ENCODE results near the gene TOE1. TPM values are rescaled to one million over a fixed set of nuclear protein-coding genes. Genes with fewer than 3 reads are reported as not detected.

Gene TOE1
- total RNA-seq, 1 donor from 2014 or later, result 12.3 TPM

DNA sequence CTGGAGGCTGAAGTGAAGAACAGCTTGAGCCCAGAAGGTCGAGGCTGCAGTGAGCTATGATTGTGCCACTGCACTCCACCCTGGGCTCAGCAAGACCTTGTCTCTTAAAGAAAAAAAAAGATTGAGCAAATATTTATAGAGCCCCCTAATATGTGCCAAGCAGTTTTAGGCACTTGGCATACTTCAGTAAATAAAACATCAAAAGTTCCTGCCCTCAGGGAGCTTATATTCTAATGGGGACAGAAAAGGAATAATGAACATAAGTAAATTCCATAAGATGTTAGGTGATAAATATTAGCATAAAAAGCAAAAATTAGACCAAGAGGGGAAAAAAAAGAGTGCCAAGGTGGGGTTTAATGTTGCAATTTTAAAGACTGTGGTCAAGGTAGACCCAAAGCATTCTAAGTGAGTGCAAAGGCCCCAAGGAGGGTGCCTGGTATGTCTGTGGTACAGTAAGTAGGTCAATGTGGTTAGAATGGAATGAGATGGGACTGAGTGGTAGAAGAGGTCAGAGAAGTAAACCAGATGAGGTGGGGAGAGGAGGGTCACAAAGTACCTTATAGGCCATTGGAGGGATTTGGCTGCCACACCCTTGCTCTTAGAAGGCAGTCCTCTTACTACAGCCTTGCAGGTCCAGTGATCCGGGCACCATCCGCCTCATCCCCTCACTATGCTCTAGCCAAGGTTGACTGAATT lies 2.2 kb upstream of the TOE1 start:
- Mint-ChIP-seq H3K27me3 (no peaks in the 10 kb centered on the region), H3K4me3 (ENCODE audit: low read depth) (peak overlapping the region; percentile 98), H3K36me3 (ENCODE audit: insufficient read depth) (peaks cover 5% of the 10 kb centered on the region)

GRCh38 chr1:45340816-45341466 lies 971 bp downstream of the TOE1 start:
- no peak for TF ChIP-seq CTCF (IDR thresholded peaks at IDR 0.05; ENCODE audit: unreplicated experiment)
- Mint-ChIP-seq H3K27me3 (no peaks in the 10 kb centered on the region), H3K4me1 (ENCODE audit: low read depth) (peaks cover 30% of the 10 kb centered on the region), H3K9me3 (ENCODE audit: low read depth) (no peaks in the 10 kb centered on the region), H3K27ac (peak overlapping the region; percentile 9), H3K4me3 (ENCODE audit: low read depth) (peak overlapping the region; percentile 98), H3K36me3 (ENCODE audit: insufficient read depth) (peaks cover 1% of the 10 kb centered on the region)
- no peak for DNase-seq (ENCODE audit: low spot score, unreplicated experiment)

More for the DNA sequence above, 2.2 kb upstream of the TOE1 start:
- DNase-seq (ENCODE audit: low spot score, unreplicated experiment), result no peak
- H3K4me1 Mint-ChIP-seq (ENCODE audit: low read depth), result peaks cover 40% of the 10 kb centered on the region
- TF ChIP-seq CTCF (IDR thresholded peaks at IDR 0.05; ENCODE audit: unreplicated experiment), result no peak
- H3K9me3 Mint-ChIP-seq (ENCODE audit: low read depth), result no peaks in the 10 kb centered on the region
- H3K27ac Mint-ChIP-seq, result peak overlapping the region; percentile 93

GRCh38 chr1:45344499-45344898 lies 4.5 kb downstream of the TOE1 start:
- Mint-ChIP-seq H3K36me3 (ENCODE audit: insufficient read depth) (no peaks in the 10 kb centered on the region), H3K4me3 (ENCODE audit: low read depth) (no peak overlapping the region), H3K9me3 (ENCODE audit: low read depth) (no peaks in the 10 kb centered on the region), H3K27me3 (no peaks in the 10 kb centered on the region), H3K27ac (no peak overlapping the region), H3K4me1 (ENCODE audit: low read depth) (peaks cover 13% of the 10 kb centered on the region)
- no peak for DNase-seq (ENCODE audit: low spot score, unreplicated experiment)
- no peak for TF ChIP-seq CTCF (IDR thresholded peaks at IDR 0.05; ENCODE audit: unreplicated experiment)

GRCh38 chr1:45345014-45345413 lies 5.0 kb downstream of the TOE1 start:
- no peak for DNase-seq (ENCODE audit: low spot score, unreplicated experiment)
- Mint-ChIP-seq H3K4me1 (ENCODE audit: low read depth) (peaks cover 11% of the 10 kb centered on the region), H3K36me3 (ENCODE audit: insufficient read depth) (no peaks in the 10 kb centered on the region), H3K27ac (no peak overlapping the region), H3K4me3 (ENCODE audit: low read depth) (no peak overlapping the region), H3K9me3 (ENCODE audit: low read depth) (no peaks in the 10 kb centered on the region), H3K27me3 (no peaks in the 10 kb centered on the region)
- no peak for TF ChIP-seq CTCF (IDR thresholded peaks at IDR 0.05; ENCODE audit: unreplicated experiment)

GRCh38 chr1:45346473-45346872 lies 6.5 kb downstream of the TOE1 start:
- TF ChIP-seq CTCF (IDR thresholded peaks at IDR 0.05; ENCODE audit: unreplicated experiment), result no peak
- H3K27me3 Mint-ChIP-seq, result no peaks in the 10 kb centered on the region
- no peak for DNase-seq (ENCODE audit: low spot score, unreplicated experiment)
- H3K27ac Mint-ChIP-seq, result no peak overlapping the region
- H3K4me1 Mint-ChIP-seq (ENCODE audit: low read depth), result peaks cover 5% of the 10 kb centered on the region
- H3K9me3 Mint-ChIP-seq (ENCODE audit: low read depth), result no peaks in the 10 kb centered on the region
- H3K4me3 Mint-ChIP-seq (ENCODE audit: low read depth), result no peak overlapping the region
- no peaks in the 10 kb centered on the region for H3K36me3 Mint-ChIP-seq (ENCODE audit: insufficient read depth)
